ENCODE measurements around the gene LRRK2.

DNA sequence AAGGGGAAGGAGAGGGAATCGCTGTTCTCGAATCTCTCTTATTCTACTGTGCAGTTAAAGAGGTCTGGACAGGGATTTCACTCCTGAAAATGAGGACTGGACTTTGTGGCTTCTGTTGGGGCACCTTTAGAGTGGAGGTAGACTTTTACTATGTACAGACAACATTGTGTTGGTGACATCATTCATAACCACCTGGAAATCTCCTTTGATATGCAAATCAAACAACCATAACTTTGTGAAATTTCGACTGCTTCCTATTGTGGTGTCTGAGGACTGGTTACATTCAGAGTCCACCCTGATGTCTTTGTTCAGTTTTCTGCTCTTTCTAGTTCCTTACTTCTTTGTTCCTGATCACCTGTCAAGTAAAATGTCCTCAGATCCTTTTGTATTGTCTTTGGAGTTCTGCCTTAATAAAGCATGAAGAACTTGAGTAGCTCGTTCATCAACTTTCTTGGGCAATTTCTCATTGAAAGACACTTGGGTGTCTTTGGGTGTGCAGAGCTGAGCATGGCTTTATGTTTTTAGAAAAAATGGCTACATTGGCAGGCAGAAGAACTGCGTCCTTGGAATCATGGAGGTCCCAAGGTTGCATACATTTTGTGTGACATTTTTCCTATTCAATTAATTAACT is 29.8 kb downstream of the LRRK2 start:
- TF ChIP-seq CTCF (IDR thresholded peaks at IDR 0.05; ENCODE audit: borderline replicate concordance, extremely low read depth, low read length, poor library complexity, severe bottlenecking) = no peak
- TF ChIP-seq EZH2 (IDR thresholded peaks at IDR 0.05; ENCODE audit: borderline replicate concordance, low read depth, low read length, severe bottlenecking) = no peak
